Lung (tissue), 16 donors: ENCODE data around the gene DNAJB13. TPM values are rescaled to one million over a fixed set of nuclear protein-coding genes. Genes with fewer than 3 reads are reported as not detected.
A peak's percentile ranks its signal among the peaks of the same experiment; 100 is the strongest.

Source experiments
- ATAC-seq: fragments of 200-7000 bp; cut with Tn5 transposase; one replicate; pipeline ENCODE4 v1.9.1; 2020; ENCODE audit warnings: moderate number of reproducible peaks; ENCODE audit not compliant: insufficient read depth, low FRiP score
- DNase-seq, 3 donors: peaks; one replicate each; pipeline ENCODE4 v3.0.0-alpha.2; 2013 to 2017
- H3K27ac ChIP-seq, 2 donors: one replicate each; pipeline ENCODE4 v1.5.1; 2013; ENCODE audit warnings: mild to moderate bottlenecking in 2 of 2, moderate library complexity in 2 of 2, control low read depth in 1 of 2, inconsistent platforms in 1 of 2, low read depth in 1 of 2, low read length in 1 of 2
- H3K27me3 ChIP-seq, 3 donors: one replicate each; pipeline ENCODE4 v1.5.1; 2013; ENCODE audit warnings: low read length in 2 of 3; ENCODE audit not compliant: control insufficient read depth in 3 of 3, insufficient read depth in 3 of 3
- H3K36me3 ChIP-seq, 4 donors: one replicate each; pipeline ENCODE4 v1.5.1; 2013; ENCODE audit warnings: low read length in 4 of 4, mild to moderate bottlenecking in 1 of 4, moderate library complexity in 1 of 4; ENCODE audit not compliant: control insufficient read depth in 4 of 4, insufficient read depth in 4 of 4
- H3K4me1 ChIP-seq, 5 donors: one replicate each; pipeline ENCODE4 v1.5.1; 2013; ENCODE audit warnings: low read length in 5 of 5, mild to moderate bottlenecking in 2 of 5, moderate library complexity in 1 of 5; ENCODE audit not compliant: control insufficient read depth in 5 of 5, insufficient read depth in 5 of 5
- H3K4me3 ChIP-seq: one replicate; pipeline ENCODE4 v1.5.1; 2013; ENCODE audit warnings: mild to moderate bottlenecking, control low read depth, moderate library complexity
- H3K9ac ChIP-seq, 2 donors: one replicate each; pipeline ENCODE4 v1.5.1; 2013; ENCODE audit warnings: low read length in 2 of 2, control low read depth in 1 of 2; ENCODE audit not compliant: insufficient read depth in 1 of 2
- H3K9me3 ChIP-seq, 4 donors: one replicate each; pipeline ENCODE4 v1.5.1; 2013; ENCODE audit warnings: low read length in 3 of 4, mild to moderate bottlenecking in 1 of 4, moderate library complexity in 1 of 4; ENCODE audit not compliant: control insufficient read depth in 4 of 4, insufficient read depth in 3 of 4
- CTCF ChIP-seq: IDR thresholded peaks from 2 replicates; pipeline ENCODE4 v1.5.1; 2012; ENCODE audit warnings: mild to moderate bottlenecking; ENCODE audit errors: control extremely low read depth, extremely low read depth
- WGBS, 2 donors: extraction: QIAGEN DNeasy Blood & Tissue Kit; methylation state at CpG; one replicate each; pipeline ENCODE4 v1.1.7; 2013; 5-methylcytosine and 5-hydroxymethylcytosine counted together
- long read RNA-seq, 5 donors: transcript quantifications; one replicate each; lab custom pipeline, GENCODE V29; 2026
- polyA plus RNA-seq, 2 donors: library from polyadenylated mRNA; stranded (reverse); fragments of 200-250 nt; gene quantifications; one replicate each; pipeline ENCODE4 v1.2.1, GENCODE V29; 2013
- total RNA-seq, 2 donors: library from RNA; depleted of rRNA in 1 of 2; stranded (reverse); fragments of >200 nt in 1 of 2; gene quantifications; one replicate each; pipeline ENCODE4 v1.2.1, GENCODE V29; 2014 to 2021
- donor health status: control.
- donor health status: control.
- donor health status: Bipolar disorder and iron deficiency.
- donor health status: healthy.
- donor health status: DM: yes; HTN: yes; CAD: no.

Gene DNAJB13
- total RNA-seq (10 to 100 TPM in 1 of 2 donors, 1 to 10 TPM in 1; 6.1 to 11.9 TPM), polyA plus RNA-seq (1 to 10 TPM; 5.4 to 6.7 TPM)
- long read RNA-seq, donor 1, partial matches to known transcripts = 0 of 1 reads
- long read RNA-seq, donor 1, other reads (novel, unspliced or antisense) = 0 of 1 reads
- long read RNA-seq, donor 2 = 0 reads
- long read RNA-seq, donor 3 = 0 reads
- long read RNA-seq, donor 4 = 0 reads
- long read RNA-seq, donor 5 = 0 reads

GRCh38 chr11:73950869-73951710, at the start of gene DNAJB13:
DNAJB13 (plus strand) TSS chr11:73951026; CDS start chr11:73951070, 44 bp downstream.
- H3K27me3 ChIP-seq = peaks cover 0 to 2% (median 2%) of the 10 kb centered on the region in 3 donors
- H3K27ac ChIP-seq = no peak within 1 kb of the TSS
- DNase-seq (peak; percentile 47 to 61 (median 54)), ATAC-seq (peak; percentile 47)
- H3K9me3 ChIP-seq = no peaks in the 10 kb centered on the region
- TF ChIP-seq CTCF = no peak
- no peak within 1 kb of the TSS for H3K9ac ChIP-seq
- WGBS, 2 donors = 81 to 86% methylated on average over 12 of the region's 12 CpGs
- H3K4me3 ChIP-seq = no peak within 1 kb of the TSS
- H3K4me1 ChIP-seq = no peaks in the 10 kb centered on the region
- H3K36me3 ChIP-seq = no peaks in the 10 kb centered on the region

GRCh38 chr11:73902303-73902702, 48.5 kb upstream of the DNAJB13 start:
- Histone ChIP-seq H3K4me1 (peaks cover 0 to under 1% (median 0%) of the 10 kb centered on the region in 5 donors), H3K36me3 (peaks cover 8 to 17% (median 11%) of the 10 kb centered on the region in 4 donors), H3K9me3 (no peaks in the 10 kb centered on the region), H3K27ac (no peak overlapping the region), H3K9ac (no peak overlapping the region), H3K4me3 (no peak overlapping the region), H3K27me3 (no peaks in the 10 kb centered on the region)
- no peak for ATAC-seq
- no peak for TF ChIP-seq CTCF
- DNase-seq = no peak
- 86 to 95% methylated on average over 1 of the region's 1 CpG for WGBS, 2 donors

GRCh38 chr11:73907191-73907590, 43.6 kb upstream of the DNAJB13 start:
- Histone ChIP-seq H3K4me3 (no peak overlapping the region), H3K27ac (no peak overlapping the region), H3K36me3 (peaks cover 8 to 16% (median 11%) of the 10 kb centered on the region in 4 donors), H3K4me1 (peaks cover 0 to 2% (median 0%) of the 10 kb centered on the region in 5 donors), H3K9me3 (no peaks in the 10 kb centered on the region), H3K9ac (no peak overlapping the region), H3K27me3 (no peaks in the 10 kb centered on the region)
- ATAC-seq (no peak), DNase-seq (no peak)
- TF ChIP-seq CTCF = no peak
- 74 to 81% methylated on average over 4 of the region's 4 CpGs for WGBS, 2 donors
